Effector memory CD4-positive, alpha-beta T cell (primary cell): Measurements from ENCODE around the gene SLC4A5.

Source experiments
- DNase-seq, 3 donors: peaks; one replicate each; pipeline ENCODE4 v3.0.0-alpha.2; 2020
- H3K27ac ChIP-seq: 2 replicates; pipeline ENCODE4 v1.7.0; 2013; ENCODE audit warnings: mild to moderate bottlenecking, low read length, moderate library complexity; ENCODE audit not compliant: insufficient read depth, poor library complexity, severe bottlenecking
- H3K27me3 ChIP-seq: replicated peaks from 2 replicates; pipeline ENCODE4 v1.7.0; 2013; ENCODE audit warnings: mild to moderate bottlenecking, low read length; ENCODE audit not compliant: insufficient read depth, control insufficient read depth, poor library complexity, severe bottlenecking
- H3K36me3 ChIP-seq: 2 replicates; pipeline ENCODE4 v1.7.0; 2013; ENCODE audit warnings: mild to moderate bottlenecking, low read length, moderate library complexity; ENCODE audit not compliant: control insufficient read depth, insufficient read depth
- H3K4me1 ChIP-seq: 2 replicates; pipeline ENCODE4 v1.7.0; 2013; ENCODE audit warnings: low read length, mild to moderate bottlenecking; ENCODE audit not compliant: control insufficient read depth, insufficient read depth, poor library complexity, severe bottlenecking
- H3K4me3 ChIP-seq: 2 replicates; pipeline ENCODE4 v1.7.0; 2013; ENCODE audit warnings: low read length, low read depth, mild to moderate bottlenecking; ENCODE audit not compliant: insufficient read depth, poor library complexity, severe bottlenecking
- H3K9me3 ChIP-seq: 2 replicates; pipeline ENCODE4 v1.7.0; 2013; ENCODE audit warnings: mild to moderate bottlenecking, low read length, moderate library complexity; ENCODE audit not compliant: control insufficient read depth

The SLC4A5 gene

DNA sequence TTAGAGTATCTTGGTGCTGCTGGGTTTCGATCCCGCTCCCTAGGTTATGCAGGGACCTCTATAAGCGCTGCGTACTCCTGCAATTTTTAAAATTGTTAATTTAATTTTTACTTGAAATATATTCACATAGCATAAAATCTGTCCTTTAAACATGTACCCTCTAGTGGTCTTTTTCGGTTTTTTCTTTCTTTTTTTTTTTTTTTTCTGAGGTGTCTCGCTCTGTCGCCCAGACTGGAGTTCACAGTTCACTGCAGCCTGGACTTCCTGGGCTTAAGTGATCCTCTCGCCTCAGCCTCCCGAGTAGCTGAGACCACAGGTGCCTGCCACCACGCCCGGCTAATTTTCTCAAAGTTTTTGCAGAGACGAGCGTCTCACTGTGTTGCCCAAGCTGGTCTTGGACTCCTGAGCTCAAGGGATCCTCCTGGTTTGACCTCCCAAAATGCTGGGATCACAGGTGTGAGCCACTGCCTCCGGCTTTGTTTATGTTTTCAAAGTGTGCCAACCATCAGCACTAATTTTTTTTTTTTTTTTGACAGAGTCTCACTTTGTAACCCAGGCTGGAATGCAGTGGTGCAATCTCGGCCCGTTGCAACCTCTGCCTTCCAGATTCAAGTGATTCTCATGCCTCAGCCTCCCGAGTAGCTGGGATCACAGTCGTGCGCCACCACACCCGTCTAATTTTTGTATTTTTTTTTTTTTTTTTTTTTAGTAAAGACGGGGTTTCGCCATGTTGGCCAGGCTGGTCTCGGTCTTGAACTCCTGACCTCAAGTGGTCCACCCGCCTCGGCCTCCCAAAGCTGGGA lies 164.0 kb downstream of the SLC4A5 start:
- Histone ChIP-seq H3K36me3 (no peaks in the 10 kb centered on the region), H3K4me1 (peaks cover 19% of the 10 kb centered on the region), H3K27me3 (no peaks in the 10 kb centered on the region), H3K9me3 (no peaks in the 10 kb centered on the region), H3K4me3 (peak overlapping the region; percentile 96), H3K27ac (peak overlapping the region; percentile 98)
- DNase-seq, result no peak

DNA sequence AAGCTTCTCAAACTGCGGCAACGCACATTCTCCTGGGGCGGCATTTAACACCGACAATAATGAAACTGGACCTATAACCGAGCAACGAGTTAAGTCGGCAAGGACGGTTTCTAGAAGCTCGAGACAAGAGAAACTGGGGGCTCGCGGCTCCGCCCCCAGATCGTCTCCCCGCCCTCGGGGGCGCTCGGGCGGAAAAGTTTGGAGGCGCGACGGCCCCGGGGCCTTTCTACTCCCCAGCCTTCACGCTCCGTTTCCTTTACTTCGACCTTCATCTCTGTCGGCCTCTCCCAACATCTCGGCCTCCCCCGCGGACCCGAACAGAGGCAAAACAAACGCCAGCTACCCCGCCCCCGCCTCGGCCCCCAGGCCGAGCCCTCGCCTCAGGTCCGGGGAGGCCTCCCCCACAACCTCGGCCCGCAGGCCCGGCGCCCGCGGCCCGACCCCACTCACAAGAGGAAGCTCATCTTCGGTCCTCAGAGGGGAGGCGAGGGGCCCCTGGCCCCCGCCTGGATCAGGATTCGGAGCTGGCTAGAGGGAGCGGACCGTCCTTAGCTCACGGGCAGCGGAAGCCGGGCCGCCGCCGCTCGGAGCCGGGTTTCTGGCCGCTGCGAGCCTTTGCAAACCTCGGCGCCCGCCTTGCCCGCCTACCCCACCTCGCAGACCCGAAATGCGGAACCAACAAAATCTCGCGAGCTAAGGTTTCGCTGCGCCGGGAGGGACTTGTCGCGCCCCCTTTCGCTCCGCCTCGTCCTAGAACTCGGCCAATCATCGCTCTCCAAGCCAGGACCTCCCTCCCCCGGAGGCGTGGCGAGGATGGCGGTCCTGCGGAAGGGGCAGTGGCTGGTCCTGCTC lies 164.8 kb downstream of the SLC4A5 start, which contains the start of gene MOB1A:
MOB1A (minus strand) TSS at position 669 of the 852 bp plus-strand sequence; CDS start at position 464, 205 bp downstream.
- peak within 1 kb of the TSS; percentile 98 for H3K27ac ChIP-seq
- no peaks in the 10 kb centered on the region for H3K36me3 ChIP-seq
- peak within 1 kb of the TSS; percentile 96 for H3K4me3 ChIP-seq
- peaks cover 19% of the 10 kb centered on the region for H3K4me1 ChIP-seq
- H3K9me3 ChIP-seq, result no peaks in the 10 kb centered on the region
- DNase-seq, result peak; percentile 92 to 97 (median 96)
- H3K27me3 ChIP-seq, result no peaks in the 10 kb centered on the region

DNA sequence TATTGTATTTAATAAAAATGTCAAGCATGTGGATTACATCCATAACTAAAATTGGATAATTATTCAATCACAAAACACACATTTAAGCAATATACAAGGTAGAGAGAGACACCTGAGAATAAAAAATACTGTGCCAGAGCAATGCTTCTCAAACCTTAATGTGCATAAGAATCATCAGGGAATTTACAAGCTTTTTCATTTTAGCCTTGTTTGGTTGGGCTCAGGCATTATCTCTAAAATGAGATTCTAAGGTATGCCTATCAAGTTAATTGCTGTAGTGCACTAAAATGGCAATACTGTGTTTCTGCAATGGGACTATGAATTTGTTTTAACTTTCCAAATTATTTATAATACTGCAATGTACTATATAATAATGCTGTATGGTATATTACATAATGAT lies 165.5 kb downstream of the SLC4A5 start:
- H3K9me3 ChIP-seq, result no peaks in the 10 kb centered on the region
- H3K4me3 ChIP-seq, result peak overlapping the region; percentile 96
- DNase-seq, result no peak
- H3K27me3 ChIP-seq, result no peaks in the 10 kb centered on the region
- H3K27ac ChIP-seq, result peak overlapping the region; percentile 98
- H3K4me1 ChIP-seq, result peaks cover 19% of the 10 kb centered on the region
- H3K36me3 ChIP-seq, result no peaks in the 10 kb centered on the region

DNA sequence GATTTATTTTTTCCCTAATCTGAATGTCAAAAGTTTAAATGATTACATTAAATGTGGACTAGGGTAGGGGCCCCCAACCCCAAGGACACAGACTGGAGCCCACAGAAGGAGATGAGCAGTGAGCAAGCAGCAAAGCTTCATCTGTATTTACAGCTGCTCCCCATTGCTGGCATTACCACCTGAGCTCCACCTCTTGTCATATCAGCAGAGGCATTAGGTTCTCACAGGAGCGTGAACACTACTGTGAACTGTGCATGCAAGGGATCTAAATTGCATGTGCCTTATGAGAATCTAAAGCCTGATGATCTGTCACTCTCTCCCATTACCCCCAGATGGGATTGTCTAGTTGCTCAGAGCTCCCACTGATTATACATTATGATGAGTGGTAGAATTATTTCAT lies 168.3 kb downstream of the SLC4A5 start:
- Histone ChIP-seq H3K36me3 (peaks cover 13% of the 10 kb centered on the region), H3K27ac (no peak overlapping the region), H3K9me3 (no peaks in the 10 kb centered on the region), H3K4me3 (no peak overlapping the region), H3K27me3 (no peaks in the 10 kb centered on the region), H3K4me1 (peaks cover 19% of the 10 kb centered on the region)
- DNase-seq, result no peak

DNA sequence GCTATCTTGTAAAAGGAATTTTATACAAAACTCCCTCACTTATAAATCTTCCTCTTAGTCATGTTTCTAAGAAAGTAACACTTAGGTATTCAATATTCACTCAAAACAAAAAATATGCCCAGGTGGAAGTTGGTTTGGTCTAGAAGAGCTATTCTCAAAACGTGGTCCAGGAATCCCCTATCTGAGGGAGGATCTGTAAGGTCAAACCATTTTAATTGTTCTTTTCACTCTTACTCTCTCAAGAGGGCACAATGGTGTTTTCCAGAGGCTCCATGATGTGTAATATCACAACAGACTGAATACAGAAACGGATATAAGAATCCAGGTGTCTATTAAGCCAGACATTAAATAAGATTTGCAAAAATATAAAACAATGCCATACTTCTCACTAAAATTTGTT lies 174.5 kb downstream of the SLC4A5 start:
- peaks cover 67% of the 10 kb centered on the region for H3K36me3 ChIP-seq
- H3K27me3 ChIP-seq, result no peaks in the 10 kb centered on the region
- no peaks in the 10 kb centered on the region for H3K9me3 ChIP-seq
- H3K4me3 ChIP-seq, result no peak overlapping the region
- no peaks in the 10 kb centered on the region for H3K4me1 ChIP-seq
- no peak overlapping the region for H3K27ac ChIP-seq
- no peak for DNase-seq
